ENCODE data around the gene FPR3. TPM values are rescaled to one million over a fixed set of nuclear protein-coding genes. Genes with fewer than 3 reads are reported as not detected.

FPR3 gene, protein sequence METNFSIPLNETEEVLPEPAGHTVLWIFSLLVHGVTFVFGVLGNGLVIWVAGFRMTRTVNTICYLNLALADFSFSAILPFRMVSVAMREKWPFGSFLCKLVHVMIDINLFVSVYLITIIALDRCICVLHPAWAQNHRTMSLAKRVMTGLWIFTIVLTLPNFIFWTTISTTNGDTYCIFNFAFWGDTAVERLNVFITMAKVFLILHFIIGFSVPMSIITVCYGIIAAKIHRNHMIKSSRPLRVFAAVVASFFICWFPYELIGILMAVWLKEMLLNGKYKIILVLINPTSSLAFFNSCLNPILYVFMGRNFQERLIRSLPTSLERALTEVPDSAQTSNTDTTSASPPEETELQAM
- total RNA-seq, result 41.0 TPM
- long read RNA-seq, transcript FPR3-201 (2 exons, 2,620 nt), result major isoform, 8 of 10 reads
- long read RNA-seq, partial matches to known transcripts, result 2 of 10 reads
- long read RNA-seq, other reads (novel, unspliced or antisense), result 0 of 10 reads

DNA sequence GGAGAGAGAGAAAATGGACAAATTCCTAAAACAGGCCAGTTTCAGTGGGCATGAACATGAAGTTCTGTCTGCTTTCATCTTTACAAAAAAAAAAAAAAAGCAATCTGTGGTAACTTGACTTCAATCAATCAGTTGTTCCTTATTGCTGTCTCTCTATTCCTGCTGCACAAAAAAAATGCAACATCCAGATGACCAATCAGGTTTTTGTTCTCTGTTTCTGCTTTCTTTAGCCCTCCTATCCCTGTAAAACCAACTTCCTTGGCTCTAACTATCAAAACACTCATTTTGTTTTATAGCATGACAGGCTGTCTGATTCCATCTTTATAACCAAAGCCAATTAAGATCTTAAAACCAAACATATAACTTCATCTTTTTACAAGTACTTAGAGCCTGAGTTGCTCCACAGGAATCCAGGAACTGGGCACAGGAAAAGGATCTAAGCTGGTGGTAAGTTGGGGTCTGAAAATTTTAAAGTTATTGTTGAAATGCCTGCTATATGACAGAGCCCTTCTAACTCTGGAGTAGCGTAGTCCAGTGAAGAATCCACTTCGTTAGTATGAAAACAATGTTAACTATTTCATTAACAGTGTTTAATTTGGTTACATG lies at the start of gene FPR3:
TSS of gene FPR3 (plus strand) at position 273 of the 606 bp plus-strand sequence. CDS start 28,592 bp downstream, outside the sequence.
- Histone ChIP-seq H3K4me1 (peaks cover 10% of the 10 kb centered on the region), H3K9me3 (no peaks in the 10 kb centered on the region), H3K27ac (peak within 1 kb of the TSS; percentile 86), H3K27me3 (no peaks in the 10 kb centered on the region), H3K4me3 (peak within 1 kb of the TSS; percentile 22), H3K36me3 (no peaks in the 10 kb centered on the region)
- ATAC-seq (no peak), DNase-seq (no peak)
- TF ChIP-seq CTCF (IDR thresholded peaks at IDR 0.05), result no peak
- intact Hi-C loops (cut with DNase I), result no loop called here

GRCh38 chr19:51746731-51747130 lies 48.2 kb upstream of the FPR3 start:
- H3K27ac ChIP-seq, result no peak overlapping the region
- no peak overlapping the region for H3K4me3 ChIP-seq
- intact Hi-C loops (cut with DNase I), result no loop called here
- DNase-seq (no peak), ATAC-seq (no peak)
- H3K27me3 ChIP-seq, result no peaks in the 10 kb centered on the region
- TF ChIP-seq CTCF (IDR thresholded peaks at IDR 0.05), result no peak
- H3K4me1 ChIP-seq, result peaks cover 3% of the 10 kb centered on the region
- H3K9me3 ChIP-seq, result no peaks in the 10 kb centered on the region
- no peaks in the 10 kb centered on the region for H3K36me3 ChIP-seq

- DNase-seq, result no peak
- no peaks in the 10 kb centered on the region for H3K27me3 ChIP-seq
- no peak for TF ChIP-seq CTCF (IDR thresholded peaks at IDR 0.05)
- no peaks in the 10 kb centered on the region for H3K9me3 ChIP-seq
- H3K4me1 ChIP-seq, result peaks cover 3% of the 10 kb centered on the region
- no peak for ATAC-seq
- no peak overlapping the region for H3K4me3 ChIP-seq
- no peak overlapping the region for H3K27ac ChIP-seq
- intact Hi-C loops (cut with DNase I), result no loop called here
- H3K36me3 ChIP-seq, result no peaks in the 10 kb centered on the region
These were observed 45.0 kb upstream of the FPR3 start for GRCh38 chr19:51749979-51750378.

DNA sequence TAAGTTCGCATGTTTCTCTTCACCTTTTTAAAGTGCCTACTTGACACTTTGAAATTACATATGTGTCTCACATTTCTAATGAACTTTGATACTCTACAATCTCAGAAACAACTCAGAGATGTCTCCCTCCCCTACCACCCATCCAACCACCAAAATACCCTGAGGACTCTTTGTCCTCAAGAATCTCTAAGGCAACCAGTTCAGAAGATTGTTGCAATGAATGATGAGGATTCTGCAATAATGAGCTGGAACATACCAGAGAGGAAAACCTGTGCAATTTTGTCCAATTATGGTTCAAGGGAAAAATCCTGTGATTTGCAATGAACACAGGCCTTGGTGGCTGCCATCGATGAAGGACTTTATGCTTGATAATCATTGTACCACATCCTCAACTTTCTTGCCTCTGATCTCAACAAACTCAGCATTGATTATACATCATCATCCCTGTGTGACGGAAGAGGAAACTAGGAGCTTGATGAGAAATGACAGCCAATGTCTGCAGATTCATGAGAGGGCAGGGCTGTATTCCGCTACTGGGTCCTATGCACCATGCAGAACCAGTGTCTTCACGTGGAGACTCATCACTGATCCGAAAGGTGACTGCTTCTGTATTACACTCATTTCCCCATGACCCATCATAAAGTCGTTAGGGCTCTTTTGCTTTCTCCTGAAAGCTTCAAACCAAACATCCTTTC lies 44.4 kb upstream of the FPR3 start:
- no peak for TF ChIP-seq CTCF (IDR thresholded peaks at IDR 0.05)
- no peaks in the 10 kb centered on the region for H3K9me3 ChIP-seq
- H3K4me3 ChIP-seq, result peak overlapping the region; percentile 42
- peaks cover 3% of the 10 kb centered on the region for H3K4me1 ChIP-seq
- ATAC-seq (peak; percentile 34), DNase-seq (no peak)
- H3K36me3 ChIP-seq, result no peaks in the 10 kb centered on the region
- intact Hi-C loops (cut with DNase I), result no loop called here
- peak overlapping the region; percentile 58 for H3K27ac ChIP-seq
- H3K27me3 ChIP-seq, result no peaks in the 10 kb centered on the region

GRCh38 chr19:51751655-51752054 lies 43.3 kb upstream of the FPR3 start, which contains the start of gene FPR1:
FPR1 (minus strand) TSS chr19:51751878; CDS start chr19:51746994, 4,884 bp downstream.
- DNase-seq, result no peak
- intact Hi-C loops (cut with DNase I), result no loop called here
- peak; percentile 89 for ATAC-seq
- no peak for TF ChIP-seq CTCF (IDR thresholded peaks at IDR 0.05)
- Histone ChIP-seq H3K36me3 (no peaks in the 10 kb centered on the region), H3K4me1 (peaks cover 3% of the 10 kb centered on the region), H3K9me3 (no peaks in the 10 kb centered on the region), H3K27me3 (no peaks in the 10 kb centered on the region), H3K4me3 (peak within 1 kb of the TSS; percentile 42), H3K27ac (peak within 1 kb of the TSS; percentile 58)
